GM18499 (cell line): ENCODE results near the gene APLP1.
"Not testable (repeated sequence)": the region's sequence is repeated elsewhere in the genome, so short reads cannot be mapped to it uniquely, and the experiment has no call there.

Experiments used
- ATAC-seq: cut with Tn5 transposase; IDR thresholded peaks from one replicate; pipeline ENCODE4 v1.9.1; 2021; ENCODE audit warnings: moderate number of reproducible peaks; ENCODE audit not compliant: insufficient read depth, unreplicated experiment

APLP1 gene

DNA sequence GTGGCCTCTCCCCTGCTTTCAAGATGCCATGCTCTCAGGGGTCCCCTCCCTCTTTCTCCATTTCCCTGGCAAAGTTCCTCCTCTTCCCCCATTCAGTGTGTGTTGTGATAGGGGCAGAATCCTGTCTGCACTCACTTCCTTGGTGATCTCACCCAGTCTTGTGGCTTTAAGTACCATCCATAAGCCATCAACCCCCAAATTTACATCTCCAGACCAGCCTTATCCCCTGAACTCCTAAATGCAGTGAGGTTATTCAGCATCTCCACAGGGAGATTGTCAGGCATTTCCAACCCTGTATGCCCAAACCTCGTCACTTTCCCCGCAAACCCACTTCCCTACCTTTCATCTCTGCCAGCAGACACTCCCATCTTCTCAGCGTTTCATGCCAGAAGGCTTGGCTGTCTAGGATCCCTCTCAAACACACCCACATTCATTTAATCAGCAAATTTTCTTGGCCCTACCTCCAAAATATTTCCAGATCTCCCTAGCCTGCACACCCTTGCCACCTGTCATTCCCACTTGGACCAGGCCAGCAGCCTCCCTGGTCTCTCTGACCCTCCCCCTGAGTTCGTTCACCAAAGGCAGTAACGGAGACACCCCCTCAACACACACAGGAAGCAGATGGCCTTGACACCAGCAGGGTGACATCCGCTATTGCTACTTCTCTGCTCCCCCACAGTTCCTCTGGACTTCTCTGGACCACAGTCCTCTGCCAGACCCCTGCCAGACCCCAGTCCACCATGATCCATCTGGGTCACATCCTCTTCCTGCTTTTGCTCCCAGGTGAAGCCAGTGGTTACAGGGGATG is 33.7 kb downstream of the APLP1 start, which contains the start of gene HCST:
Gene HCST (plus strand): TSS at position 676 of the 808 bp plus-strand sequence. CDS start 65 bp downstream, at position 741.
- no peak for ATAC-seq

DNA sequence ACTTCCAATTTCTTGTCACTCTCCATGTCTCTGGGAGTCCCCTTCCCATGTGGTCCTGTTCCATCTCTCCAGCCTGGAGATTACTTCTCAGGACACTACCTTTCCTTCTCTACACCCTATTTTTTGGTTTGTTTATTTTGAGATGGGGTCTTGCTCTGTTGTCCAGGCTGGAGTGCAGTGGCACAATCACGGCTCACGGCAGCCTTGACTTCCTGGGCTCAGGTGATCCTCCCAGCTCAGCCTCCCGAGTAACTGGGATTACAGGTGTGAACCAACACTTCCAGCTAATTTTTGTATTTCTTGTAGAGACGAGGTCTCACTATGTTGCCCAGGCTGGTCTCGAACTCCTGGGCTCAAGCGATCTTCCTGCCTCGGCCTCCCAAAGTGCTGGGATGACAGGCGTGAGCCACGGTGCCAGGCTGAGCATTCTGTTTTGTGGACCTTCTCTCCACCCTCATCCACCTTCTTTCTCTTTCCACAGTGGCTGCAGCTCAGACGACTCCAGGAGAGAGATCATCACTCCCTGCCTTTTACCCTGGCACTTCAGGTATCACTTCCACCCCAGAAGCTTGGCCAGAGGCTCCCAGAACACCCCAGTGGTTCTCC is 34.6 kb downstream of the APLP1 start:
- no peak for ATAC-seq

DNA sequence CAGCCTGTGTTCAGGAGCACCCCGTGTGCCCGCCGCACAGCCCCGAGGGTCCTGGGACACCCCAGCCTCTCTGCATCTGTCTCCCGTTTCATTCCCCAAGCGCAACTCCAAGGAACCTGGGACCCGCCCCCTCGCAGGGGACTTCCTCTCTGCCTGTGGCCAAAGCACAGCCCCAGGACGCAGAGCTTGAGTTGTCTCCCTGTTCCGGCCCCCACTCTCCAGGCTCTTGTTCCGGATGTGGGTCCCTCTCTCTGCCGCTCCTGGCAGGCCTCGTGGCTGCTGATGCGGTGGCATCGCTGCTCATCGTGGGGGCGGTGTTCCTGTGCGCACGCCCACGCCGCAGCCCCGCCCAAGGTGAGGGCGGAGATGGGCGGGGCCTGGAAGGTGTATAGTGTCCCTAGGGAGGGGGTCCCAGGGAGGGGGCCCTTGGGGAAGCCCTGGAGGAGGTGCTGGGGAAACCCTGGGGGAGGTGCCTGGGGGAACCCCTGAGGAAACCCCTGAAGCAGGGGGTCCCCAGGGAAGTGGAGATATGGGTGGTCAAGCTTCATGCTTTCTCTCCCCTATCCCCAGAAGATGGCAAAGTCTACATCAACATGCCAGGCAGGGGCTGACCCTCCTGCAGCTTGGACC is 35.3 kb downstream of the APLP1 start:
- ATAC-seq: no peak

DNA sequence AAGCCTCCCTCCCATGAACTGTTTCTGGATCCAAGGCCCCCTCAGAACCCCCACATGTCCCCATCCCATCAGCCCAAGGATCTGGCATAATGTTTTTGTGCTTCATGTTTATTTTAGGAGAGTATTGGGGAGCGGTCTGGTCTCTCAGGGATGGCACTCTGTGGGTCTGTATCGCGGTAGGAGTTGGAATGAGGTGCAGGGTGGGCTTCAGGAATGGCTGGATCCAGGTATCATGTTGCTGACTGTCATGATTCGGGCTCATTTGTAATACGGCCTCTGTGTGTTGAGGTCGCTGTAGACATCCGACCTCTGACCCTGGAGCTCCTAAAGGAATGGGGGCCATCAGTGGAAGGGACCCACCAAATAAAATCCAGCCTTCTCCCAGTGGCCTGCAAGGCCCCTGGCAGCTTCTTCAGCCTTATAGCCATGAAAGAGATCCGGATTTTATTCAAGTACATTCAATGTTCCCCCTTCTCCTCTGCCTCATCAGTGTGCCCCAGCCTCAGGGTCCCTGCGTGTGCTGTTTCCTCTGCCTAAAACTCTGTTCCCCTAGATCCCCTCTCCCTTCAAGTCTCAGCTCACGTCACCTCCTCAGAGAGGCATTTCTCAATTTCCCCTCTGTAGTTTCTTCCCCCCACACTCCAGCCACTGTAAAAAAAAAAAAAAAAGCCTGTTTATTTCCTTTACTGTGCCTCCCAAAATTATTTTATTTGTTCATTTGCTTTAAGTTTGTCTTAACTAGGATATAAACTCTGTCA is 36.1 kb downstream of the APLP1 start:
- ATAC-seq: no peak

DNA sequence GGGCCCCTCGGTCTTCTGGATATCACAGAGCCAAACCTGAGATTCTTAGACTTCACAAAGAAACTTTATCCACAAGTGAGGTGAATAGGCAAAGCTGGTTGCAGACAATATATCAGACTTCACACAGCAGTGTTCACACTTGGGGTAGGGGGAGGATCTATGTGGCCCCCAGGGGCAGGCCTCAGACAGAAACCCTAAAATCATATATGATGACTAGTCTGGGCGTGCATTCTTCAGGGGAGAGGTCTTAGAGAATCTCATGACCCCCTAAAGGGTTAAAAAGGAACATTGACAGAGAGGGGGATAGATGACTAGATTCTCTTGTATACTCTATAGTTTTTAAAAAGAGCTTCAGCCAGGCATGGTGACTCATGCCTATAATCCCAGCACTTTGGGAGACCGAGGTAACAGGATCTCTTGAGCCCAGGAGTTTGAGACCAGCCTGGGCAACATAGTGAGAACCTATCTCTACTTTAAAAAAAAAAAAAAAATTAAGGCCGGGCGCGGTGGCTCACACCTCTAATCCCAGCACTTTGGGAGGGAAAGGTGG is 36.9 kb downstream of the APLP1 start:
- no peak for ATAC-seq

DNA sequence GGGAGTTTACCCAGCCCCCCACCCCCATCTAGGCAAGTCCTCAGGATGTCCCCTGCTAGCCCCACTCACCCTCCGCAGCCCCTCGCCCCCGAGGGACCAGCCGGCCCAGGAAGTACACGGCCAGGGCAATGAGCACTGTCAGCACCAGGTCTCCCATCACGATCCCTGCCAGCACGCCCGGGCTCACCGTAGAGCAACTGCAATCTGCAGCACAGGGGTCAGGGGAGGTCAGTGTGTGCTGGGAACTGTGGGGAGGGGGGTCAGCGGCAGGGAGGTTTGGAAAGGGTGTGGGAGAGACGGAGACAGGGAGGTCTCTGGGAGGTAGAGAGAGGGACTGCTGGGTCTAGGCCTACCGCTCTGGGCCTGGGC is 39.0 kb downstream of the APLP1 start:
- no peak for ATAC-seq

DNA sequence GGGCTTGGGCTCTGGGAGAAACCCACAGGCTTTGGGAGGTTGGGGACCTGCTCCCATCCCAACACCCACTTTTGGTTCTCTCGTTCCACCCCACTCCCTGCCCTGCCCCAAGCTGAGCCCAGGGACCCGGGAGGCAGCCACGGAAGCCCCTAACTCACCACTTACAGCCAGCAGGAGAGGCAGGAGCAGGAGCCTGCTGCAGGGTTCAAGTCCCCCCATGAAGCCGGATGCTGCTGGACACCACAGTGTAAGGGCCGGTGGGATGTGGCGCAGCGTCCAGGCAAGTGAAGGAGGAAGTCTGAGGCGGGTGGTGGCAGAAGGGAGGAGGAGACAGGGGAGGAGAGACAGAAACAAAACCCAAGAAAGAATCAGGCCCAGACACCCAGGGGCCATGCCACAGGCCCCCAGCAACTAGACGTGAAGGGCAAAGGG is 39.7 kb downstream of the APLP1 start, which contains the start of gene TYROBP:
Gene TYROBP (minus strand): TSS at position 286 of the 432 bp plus-strand sequence. CDS start 67 bp downstream, at position 219.
- ATAC-seq: no peak

DNA sequence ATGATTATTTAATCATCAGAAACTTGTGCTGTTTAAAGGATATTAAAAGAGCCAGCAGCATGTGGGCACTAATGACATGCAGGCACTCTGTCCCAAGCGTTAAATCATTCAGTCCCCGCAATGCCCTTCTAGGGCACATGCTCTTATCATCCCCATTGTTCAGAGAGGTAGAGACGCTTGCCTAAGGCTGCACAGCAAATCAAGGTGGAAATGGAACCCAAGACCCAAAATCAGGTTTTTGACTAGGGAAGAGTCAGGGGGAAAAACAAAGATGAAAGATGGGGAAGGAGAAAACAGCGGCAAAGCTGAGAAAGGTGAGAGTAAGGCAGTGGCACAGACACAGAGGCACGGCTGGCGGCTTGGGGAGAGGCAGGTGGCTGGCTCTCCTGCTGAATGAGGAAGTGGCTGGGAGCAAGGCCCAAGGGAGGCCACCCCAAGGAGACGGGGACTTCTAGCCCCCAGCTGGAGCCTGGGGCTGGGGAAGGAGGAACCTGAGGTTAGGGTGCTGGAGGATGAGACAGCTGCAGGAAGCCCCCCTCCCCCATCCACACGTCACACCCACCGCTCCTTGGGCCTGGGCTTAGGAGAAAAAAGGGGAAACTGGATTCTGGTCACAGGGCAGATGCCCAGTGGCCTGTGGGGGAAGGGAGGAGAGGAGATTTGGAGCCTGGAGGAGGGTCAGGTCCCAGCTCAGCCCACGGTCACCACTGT is 40.8 kb downstream of the APLP1 start:
- no peak for ATAC-seq

DNA sequence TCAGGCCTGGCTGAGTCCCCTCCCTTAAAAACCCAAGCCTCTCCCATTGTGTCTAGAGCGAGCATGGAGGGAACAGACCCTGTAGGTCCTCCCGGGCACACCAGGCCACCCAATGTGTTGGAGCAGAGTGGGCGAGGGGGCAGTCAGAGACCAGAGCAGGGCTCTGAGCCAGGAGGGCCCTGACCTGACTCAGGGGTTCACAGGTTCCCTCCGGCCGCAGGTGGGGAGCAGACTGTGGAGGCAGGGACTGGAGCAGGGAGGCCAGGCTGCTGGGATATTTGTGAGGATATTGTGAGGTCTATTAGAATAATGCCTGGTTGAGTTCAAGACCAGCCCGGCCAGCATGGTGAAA is 41.3 kb downstream of the APLP1 start:
- ATAC-seq: no peak

DNA sequence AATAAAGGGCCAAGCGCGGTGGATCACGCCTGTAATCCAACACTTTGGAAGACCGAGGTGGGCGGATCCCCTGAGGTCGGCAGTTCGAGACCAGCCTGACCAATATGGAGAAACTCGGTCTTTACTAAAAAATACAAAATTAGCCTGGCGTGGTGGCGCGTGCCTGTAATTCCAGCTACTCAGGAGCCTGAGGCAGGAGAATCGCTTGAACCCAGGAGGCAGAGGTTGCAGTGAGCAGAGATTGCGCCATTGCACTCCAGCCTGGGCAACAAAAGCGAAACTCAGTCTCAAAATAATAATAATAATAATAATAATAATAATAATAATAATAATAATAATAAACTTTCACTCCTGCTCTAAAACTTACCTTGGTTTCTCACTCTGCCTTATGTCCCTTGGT is 42.0 kb downstream of the APLP1 start:
- not testable (repeated sequence) for ATAC-seq

DNA sequence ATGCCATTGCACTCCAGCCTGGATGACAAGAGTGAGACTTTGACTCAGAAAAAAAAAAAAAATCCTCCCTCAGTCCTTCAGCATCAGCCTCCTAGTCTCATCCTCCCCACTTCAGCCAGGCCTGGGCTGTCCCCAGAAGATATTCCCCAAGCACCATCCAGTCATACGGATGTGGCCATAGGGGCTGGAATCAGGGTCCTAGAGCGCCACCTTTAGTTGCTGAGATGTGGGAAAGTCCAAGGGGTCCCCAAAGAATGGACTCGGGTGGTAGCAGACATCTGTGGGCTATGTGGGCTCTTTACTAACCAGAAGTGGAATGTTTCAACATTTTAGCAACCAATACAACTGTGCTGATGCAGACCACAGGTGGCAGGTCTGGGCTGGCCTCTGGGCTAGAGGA is 42.8 kb downstream of the APLP1 start:
- no peak for ATAC-seq

DNA sequence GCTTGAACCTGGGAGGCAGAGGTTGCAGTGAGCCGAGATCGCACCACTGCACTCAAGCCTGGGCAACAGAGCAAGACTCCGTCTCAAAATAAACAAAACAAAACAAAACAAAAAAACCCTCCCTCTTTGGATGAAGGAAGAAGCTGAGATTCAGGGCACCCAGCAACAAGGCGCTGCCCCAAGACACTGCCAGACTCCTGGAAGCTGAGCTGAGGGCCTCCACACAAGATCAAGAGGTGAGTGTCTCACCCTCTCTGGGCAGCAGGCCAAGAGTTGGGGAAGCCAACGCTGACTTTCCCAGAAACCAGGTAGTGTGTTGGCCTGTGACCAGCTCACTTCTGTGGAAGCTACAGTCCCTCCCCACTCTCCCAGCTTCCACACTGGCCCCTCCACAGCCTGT is 43.4 kb downstream of the APLP1 start:
- no peak for ATAC-seq

DNA sequence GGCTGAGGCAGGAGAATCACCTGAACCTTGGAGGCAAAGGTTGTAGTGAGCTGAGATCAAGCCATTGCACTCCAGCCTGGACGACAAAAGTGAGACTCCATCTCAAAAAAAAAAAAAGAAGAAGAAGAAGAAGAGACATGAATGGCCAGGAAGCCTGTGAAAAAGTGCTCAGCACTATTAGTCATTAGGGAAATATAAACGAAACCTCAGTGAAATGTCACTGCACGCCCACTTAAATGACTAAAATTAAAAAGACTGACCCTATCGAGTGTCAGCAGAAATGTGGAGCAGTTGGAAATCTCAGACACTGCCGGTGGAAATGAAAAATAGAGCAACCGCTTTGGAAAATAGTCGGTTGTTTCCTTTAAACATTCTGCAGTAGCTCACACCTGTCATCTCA is 45.2 kb downstream of the APLP1 start:
- no peak for ATAC-seq

DNA sequence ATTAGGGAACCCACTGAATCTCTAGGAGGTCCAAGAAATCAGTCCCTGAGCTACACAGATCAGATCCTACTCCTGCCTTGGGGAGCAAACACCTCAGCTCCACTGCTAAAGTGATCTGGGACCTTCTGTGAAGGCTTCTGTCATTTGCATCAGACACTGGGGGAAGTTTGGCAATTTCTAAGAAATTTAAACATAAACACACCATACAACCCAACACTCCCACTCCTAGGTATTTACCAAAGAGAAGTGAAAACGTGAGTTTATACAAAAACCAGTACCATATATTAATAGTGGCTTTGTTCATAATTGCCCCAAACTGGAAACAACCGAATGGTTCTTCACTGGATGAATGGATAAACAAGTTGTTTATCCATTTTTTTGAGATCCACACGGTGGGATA is 47.1 kb downstream of the APLP1 start:
- ATAC-seq: no peak

DNA sequence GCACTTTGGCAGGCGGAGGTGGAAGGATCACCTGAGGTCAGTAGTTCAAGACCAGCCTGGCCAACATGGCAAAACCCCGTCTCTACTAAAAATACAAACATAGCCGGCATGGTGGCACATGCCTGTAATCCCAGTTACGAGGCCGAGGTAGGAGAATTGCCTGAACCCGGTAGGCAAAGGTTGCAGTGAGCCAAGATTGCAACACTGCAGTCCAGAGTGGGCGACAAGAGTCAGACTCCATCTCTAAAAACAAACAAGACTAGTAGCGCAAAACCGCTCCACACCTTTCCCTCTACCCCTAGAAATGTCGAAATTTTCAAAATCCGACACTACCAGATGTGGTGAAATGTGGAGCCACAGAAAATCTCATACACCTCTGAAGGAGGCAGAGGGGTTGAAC is 50.9 kb downstream of the APLP1 start:
- ATAC-seq: no peak

DNA sequence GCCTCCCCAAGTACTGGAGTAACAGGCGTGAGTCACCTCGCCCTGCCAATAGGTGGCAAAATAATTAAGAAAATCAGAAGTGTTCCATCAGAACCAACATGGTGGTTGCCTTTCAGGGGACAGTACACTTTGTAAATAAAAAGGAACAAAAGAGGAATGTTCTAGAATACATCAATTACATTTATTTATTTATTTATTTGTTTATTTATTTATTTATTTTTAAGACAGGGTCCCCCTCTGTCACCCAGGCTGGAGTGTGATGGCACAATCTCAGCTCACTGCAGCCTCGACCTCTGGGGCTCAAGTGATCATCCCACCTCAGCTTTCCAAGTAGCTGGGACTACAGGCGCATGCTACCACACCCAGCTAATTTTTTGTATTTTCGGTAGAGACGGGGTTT is 52.6 kb downstream of the APLP1 start:
- ATAC-seq: no peak

DNA sequence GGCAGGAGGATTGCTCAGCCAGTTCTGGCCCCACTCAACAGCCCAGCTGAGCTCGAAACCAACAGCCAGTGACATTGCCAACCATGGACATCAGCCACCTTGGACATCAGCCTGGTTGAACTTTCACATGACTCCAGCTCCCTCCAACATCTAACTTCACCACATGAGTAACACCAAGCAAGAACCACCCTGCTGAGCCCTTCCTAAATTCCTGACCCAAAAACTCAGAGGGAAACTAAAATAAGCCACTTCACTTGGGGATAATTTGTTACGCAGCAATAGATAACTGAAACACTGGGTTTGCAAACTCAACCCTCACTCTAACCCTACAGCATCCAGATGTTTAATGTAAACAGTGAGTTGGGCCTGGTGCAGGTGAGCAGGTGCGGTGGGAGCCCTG is 57.1 kb downstream of the APLP1 start:
- no peak for ATAC-seq

DNA sequence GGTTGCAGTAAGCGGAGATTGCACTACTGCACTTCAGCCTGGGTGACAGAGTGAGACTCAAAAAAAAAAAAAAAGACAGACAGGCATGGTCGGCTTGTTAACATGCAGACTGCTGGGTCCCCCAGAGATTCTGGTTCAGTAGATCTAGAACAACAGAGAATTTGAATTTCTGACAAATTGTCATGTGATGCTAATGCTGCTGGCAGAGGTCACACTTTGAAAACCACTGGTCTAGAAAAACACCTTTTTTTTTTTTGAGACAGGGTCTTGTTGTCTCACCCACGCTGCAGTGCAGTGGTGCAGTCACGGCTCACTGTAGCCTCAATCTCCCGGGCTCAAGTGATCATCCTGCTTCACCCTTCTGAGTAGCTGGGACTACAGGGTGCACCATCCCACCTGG is 60.1 kb downstream of the APLP1 start:
- no peak for ATAC-seq
